Measurements from ENCODE around the gene ARVCF.

DNA sequence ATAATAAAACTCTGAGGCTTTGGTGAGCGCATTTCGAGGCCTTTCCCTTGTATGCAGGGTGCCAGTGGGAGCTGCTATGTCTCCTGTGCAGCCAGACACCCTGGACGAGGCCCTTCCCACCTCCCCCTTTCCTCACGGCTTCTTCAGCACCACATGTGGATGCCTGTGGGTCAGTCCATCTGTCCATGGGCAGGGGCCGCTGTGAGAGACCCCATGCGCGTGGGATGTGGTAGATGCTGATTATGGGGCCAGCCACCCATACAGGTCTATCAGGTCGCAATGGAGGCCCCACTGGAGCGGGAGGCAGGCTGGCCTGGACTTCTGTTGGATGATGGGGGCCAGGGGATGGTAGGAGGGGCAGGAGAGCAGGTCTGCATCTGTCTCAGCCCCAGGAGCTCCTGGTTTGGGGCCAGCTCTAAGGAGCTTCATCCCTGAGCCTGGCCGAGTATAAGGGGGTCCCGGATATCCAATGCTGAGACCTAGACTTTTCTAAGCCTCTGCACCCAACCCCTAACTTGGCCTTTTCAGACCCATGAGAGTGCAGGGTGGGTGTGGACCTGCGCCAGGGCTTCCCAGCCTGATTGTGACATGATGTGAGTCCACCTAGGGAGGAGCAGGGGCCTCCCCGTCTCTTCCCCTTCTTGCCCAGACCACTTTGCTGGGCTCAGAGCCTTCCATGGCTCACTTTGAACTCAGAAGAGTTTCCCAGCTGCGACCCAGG is 49.4 kb upstream of the ARVCF start:
- TF ChIP-seq, protein P1, sequence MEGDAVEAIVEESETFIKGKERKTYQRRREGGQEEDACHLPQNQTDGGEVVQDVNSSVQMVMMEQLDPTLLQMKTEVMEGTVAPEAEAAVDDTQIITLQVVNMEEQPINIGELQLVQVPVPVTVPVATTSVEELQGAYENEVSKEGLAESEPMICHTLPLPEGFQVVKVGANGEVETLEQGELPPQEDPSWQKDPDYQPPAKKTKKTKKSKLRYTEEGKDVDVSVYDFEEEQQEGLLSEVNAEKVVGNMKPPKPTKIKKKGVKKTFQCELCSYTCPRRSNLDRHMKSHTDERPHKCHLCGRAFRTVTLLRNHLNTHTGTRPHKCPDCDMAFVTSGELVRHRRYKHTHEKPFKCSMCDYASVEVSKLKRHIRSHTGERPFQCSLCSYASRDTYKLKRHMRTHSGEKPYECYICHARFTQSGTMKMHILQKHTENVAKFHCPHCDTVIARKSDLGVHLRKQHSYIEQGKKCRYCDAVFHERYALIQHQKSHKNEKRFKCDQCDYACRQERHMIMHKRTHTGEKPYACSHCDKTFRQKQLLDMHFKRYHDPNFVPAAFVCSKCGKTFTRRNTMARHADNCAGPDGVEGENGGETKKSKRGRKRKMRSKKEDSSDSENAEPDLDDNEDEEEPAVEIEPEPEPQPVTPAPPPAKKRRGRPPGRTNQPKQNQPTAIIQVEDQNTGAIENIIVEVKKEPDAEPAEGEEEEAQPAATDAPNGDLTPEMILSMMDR (conservative IDR thresholded peaks at IDR 0.05; ENCODE audit: low read depth, low read length) = no peak
- TF ChIP-seq EZH2 (IDR thresholded peaks at IDR 0.05; ENCODE audit: borderline replicate concordance, low read depth, low read length, poor library complexity, severe bottlenecking) = no peak
